GM18870 (cell line): ENCODE results near the gene UFC1.
"Not testable (repeated sequence)": the region's sequence is repeated elsewhere in the genome, so short reads cannot be mapped to it uniquely, and the experiment has no call there.

ENCODE experiments used
- ATAC-seq: cut with Tn5 transposase; IDR thresholded peaks from one replicate; pipeline ENCODE4 v1.9.1; 2021; ENCODE audit warnings: moderate library complexity; ENCODE audit not compliant: unreplicated experiment

Gene UFC1

DNA sequence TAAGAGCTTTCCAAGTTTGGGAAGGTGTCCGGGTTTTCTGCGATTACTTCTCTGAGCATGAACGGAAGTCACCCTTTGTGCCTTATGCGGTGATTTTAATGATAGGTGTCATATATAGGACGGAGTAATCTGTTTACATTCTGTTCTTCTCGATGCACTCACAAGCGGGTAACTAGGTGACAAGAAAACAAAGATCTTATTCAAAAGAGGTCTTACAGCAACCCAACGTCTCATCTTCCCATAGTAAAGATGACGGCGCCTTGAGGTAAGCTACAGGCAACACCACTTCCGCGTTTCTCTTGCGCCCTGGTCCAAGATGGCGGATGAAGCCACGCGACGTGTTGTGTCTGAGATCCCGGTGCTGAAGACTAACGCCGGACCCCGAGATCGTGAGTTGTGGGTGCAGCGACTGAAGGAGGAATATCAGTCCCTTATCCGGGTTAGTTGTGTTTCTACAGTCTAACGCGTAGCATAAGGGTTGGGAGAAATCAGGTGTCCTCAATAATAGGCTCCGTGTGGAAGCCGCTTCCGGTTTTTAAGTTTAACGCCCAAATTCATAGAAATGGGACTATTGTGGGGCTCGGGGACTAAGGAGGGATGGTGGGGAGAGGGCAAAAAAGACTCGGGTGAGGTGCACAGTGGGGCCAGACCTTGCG lies at the start of gene UFC1:
UFC1 (plus strand) TSS at position 297 of the 656 bp plus-strand sequence; CDS start at position 317, 20 bp downstream.
- no peak for ATAC-seq

DNA sequence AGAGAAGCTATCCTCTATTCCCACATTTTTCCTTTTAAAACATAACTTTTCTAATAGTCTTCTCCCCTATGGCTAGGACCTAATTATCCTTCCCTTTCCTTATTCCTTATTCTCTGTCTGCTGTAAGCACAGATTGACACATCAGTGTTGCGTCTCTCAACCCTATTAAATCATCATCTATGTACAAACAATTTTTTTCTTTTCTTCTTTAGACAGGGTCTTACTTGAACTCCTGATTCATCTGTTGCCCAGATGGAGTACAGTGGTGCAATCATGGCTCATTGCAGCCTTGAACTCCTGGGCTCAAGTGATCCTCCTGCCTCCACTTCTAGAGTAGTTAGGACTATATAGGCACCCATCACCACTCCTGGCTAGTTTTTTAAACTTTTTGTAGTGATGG lies 47.3 kb upstream of the UFC1 start:
- no peak for ATAC-seq

DNA sequence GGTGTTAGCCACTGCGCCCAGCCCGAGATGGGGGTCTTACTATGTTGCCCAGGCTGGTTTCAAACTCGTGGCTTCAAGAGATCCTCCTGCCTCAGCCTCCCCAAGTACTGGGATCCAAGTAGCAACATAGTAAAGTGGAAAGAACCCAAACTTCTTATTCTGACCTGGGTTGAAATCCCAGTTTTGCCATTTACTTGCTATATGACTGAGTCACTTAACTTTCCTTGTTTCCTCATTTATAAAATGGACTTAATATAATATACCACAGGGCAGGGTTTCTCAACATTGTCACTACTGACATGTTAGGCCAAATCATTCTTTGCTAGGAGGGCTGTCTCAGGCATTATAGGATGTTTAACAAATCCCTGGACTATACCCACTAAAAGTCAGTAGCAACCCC lies 42.7 kb upstream of the UFC1 start:
- ATAC-seq = no peak

DNA sequence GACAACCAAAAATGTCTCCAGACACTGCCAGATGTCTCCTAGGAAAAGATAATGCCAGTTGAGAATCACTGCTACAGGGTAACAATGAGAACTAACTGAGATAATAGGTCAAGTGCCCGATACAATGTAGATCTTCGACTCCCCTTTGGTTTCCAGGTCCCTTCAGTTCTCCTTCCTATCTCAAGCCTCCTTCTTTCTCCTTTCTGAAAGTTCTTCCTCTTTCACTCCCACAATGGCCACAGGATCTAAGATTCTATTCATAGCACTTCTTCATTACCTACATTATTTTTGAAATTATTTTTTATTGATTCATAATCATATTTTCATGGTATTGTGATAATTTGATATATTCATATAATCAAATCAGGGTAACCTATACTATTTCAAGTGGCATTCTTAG lies 42.3 kb upstream of the UFC1 start:
- ATAC-seq = no peak

DNA sequence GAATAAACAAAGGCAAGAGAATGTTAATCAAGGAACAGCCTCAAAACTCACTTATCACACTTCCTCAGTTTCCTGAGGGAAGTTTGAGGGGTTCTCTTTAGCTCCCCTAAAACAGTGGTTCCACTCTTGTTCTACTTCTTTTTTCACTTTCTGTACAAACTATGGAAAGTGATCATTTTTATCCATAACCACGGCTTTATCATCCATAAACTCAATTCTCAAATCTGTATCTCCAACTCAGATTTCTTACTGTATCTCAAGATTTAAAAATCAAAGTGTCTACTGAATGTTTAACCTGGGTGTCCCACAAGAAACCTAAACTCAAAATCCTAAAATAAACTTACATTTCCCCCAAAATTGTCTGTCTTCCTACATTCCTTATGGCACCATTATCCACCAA lies 39.9 kb upstream of the UFC1 start:
- no peak for ATAC-seq

DNA sequence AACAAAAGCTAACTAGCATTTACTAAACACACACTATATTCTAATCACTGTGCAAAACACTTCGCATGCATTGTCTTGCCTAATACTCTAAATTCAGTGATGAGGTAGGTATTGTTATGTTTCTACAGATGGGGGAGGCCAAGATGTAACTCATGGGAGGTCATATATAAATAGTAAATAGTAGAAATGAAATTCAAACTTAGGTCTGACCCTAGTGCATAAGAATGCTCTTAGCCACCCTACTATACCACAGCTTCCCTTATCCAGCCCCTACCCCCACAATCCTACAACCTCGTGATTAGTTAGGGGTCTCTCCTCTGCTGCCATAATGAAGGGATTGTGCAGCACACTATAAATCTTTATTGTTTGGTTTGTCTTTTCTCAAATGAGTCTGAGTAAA lies 39.2 kb upstream of the UFC1 start:
- ATAC-seq = no peak

DNA sequence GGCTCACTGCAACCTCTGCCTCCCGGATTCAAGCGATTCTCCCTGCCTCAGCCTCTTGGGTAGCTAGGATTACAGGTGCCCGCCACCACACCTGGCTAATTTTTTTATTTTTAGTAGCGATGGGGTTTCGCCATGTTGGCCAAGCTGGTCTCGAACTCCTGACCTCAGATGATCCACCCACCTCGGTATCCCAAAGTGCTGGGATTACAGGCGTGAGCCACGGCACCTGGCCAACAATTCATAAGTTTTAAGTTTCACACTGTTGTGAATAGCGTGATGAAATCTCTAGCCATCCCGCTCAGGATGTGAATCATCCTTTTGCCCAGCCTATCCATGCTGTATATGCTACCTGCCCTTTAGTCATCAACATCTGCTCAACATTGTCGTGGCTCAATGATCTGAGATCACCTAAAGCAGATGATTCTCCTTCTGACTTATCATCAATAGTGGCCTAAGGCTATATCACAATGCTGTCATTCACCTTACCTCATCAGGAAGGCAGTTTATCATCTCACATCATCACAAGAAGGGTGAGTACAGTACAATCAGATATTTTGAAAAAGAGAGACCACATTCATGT lies 38.6 kb upstream of the UFC1 start:
- no peak for ATAC-seq

DNA sequence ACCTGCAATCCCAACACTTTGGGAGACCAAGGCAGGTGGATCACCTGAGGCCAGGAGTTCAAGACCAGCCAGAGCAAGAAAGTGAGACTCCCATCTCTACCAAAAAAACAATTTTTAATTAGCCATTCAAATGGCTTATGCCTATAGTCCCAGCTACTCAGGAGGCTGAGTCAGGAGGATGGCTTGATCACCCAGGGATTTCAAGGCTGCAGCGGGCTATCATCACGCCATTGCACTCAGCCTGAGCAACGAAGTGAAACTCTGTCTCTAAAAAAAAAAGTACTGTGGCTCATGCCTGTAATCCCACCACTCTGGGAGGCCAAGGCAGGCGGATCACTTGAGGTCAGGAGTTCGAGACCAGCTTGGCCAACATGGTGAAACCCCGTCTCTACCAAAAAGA lies 37.8 kb upstream of the UFC1 start:
- ATAC-seq = not testable (repeated sequence)

DNA sequence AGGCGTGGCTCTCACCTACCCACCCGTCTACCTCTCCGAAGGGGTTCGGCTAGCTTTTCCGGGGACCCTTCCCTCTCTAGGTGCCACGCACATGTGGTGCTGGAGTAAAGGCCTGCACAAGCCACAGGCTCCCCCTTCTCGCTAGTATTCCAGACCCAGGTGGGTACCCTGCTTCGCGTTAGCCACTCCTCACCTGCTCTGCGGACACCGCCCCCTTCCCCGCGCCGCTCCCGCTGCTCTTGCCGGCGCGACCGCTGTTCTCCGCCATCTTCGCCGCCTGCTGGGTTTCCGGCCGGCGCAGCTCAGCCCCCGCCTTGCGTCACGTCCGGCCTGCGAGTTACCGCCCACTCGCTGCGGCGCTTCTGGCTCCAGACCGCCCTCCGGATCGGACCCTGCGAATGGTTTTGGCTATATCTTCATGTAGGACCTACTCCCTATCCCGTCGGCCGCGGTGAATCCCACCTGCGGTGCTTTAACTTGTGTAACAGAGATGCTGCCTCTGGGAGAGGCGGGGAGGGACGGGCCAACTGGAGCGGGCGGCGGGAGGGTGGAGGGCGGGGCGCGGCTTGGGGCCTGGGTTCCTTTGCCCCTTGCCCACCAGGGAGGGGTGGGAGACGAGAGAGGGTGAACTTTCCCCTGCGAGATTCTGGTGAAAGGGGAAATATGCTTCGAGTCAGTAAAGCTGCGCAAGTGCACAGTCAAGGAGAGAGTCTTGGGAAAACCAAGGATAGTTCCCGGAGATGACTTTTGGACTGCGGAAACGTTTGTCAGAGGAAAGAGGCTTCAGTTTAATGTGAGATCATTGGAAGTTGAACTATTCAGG lies 35.8 kb upstream of the UFC1 start, which contains the start of the genes NIT1 and PFDN2:
NIT1 (plus strand) TSS at position 347 of the 823 bp plus-strand sequence; CDS start at position 419, 72 bp downstream.
PFDN2 (minus strand) TSS at position 279 of the 823 bp plus-strand sequence; CDS start at position 268, 11 bp downstream.
- ATAC-seq = peak; percentile 53

DNA sequence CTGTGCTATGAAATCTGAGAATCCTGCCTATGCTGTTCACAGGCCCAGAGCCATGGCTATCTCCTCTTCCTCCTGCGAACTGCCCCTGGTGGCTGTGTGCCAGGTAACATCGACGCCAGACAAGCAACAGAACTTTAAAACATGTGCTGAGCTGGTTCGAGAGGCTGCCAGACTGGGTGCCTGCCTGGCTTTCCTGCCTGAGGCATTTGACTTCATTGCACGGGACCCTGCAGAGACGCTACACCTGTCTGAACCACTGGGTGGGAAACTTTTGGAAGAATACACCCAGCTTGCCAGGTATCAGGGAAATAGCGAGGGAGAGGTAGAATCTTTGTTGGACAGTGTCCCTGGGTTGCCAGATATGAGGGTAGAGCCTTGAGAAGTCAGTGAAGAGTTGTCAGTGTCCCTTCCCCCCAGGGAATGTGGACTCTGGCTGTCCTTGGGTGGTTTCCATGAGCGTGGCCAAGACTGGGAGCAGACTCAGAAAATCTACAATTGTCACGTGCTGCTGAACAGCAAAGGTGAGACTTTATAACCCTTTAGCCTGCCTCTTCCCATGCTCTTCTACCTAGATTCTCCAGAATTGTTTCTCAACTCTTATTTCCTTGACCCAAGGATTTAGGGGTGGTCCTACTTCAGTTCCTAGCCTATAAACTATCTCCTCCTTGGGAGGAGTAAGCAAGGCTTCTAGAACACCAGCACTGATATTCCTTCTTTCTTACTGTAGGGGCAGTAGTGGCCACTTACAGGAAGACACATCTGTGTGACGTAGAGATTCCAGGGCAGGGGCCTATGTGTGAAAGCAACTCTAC lies 34.5 kb upstream of the UFC1 start:
- no peak for ATAC-seq

DNA sequence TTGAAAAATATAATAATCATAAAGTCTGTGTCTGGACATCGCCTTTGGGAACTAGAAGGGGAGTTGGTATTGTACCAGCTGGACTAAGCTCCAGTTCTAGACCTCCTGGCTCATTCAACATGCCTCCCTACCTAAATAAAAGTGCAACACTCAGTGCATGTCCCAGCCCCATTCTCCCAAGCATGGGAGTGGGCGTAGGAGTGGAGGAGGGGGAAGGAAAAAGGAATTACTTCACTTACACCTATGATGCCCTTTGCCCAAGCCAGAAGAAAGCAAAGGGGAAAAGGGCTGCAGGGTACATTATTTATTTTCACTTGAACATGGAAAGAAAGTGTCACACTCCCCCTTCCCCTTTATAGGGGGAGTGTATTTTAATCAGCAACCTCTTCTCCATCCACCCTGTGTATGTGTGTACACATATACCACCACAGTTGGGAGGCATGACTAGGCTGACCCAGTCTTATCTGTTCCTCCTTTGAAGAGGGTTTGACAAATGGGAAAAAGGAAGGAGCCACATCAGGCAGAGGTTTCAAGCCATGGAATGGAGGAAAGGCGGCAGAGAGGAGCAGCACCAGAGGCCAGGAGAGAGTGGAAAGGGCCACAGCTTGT lies 32.6 kb upstream of the UFC1 start:
- no peak for ATAC-seq

DNA sequence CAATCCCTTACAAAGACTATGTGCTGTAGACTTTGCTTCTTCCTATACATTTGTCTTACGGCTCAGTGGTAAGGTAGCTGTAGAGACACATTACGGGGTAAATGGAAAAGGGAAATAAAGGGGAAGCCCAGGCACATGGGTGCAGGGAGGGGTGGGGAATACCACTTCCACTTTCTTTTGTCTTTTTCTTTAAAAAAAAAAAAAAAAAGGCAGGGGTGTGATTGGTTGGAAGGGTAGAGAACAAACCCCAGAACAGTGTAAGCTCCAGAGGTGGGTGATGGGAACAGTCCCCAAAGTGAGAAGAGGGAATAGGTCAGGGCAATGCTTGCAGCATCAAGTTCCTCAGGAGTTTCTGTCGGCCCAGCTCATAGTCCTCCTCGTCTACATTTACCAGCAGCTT lies 31.9 kb upstream of the UFC1 start:
- ATAC-seq = no peak

DNA sequence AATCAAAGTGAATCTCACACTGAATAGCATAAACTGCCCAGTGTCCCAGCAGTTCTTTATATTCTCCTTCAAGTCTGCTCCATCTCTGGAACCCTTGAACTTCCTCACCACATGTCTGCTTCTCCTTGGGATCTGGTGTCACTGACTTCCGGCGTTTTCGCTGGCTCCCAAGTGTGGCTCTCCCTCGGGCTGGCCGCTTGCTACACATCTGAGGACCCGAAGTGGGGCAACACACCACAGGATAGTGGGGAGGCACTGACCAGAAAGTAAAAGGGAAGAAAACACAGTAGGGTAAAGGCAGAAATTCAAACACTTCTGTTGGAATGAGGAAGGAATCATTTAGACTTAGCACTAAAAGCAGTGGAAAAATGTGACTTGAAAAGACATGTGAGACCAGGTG lies 30.8 kb upstream of the UFC1 start:
- no peak for ATAC-seq

DNA sequence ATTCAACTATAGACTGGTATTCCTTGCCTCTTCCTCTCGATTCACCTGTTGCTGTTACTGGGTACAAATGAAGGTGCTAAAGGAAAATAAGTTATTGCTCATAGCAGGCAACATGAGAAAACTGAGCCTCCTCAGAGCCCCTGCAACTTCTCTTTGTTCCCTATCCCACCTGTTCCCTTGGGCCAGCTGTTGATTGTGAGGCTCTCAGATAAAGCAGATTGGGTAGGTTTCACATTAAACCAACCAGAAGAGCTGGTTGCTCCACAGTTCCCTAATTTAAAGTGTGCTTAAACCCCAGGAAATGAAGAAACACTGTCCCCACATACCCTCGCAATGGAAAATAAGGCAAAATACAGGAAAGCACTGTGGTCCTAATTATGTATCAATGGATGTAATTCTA lies 26.1 kb upstream of the UFC1 start:
- ATAC-seq = no peak

DNA sequence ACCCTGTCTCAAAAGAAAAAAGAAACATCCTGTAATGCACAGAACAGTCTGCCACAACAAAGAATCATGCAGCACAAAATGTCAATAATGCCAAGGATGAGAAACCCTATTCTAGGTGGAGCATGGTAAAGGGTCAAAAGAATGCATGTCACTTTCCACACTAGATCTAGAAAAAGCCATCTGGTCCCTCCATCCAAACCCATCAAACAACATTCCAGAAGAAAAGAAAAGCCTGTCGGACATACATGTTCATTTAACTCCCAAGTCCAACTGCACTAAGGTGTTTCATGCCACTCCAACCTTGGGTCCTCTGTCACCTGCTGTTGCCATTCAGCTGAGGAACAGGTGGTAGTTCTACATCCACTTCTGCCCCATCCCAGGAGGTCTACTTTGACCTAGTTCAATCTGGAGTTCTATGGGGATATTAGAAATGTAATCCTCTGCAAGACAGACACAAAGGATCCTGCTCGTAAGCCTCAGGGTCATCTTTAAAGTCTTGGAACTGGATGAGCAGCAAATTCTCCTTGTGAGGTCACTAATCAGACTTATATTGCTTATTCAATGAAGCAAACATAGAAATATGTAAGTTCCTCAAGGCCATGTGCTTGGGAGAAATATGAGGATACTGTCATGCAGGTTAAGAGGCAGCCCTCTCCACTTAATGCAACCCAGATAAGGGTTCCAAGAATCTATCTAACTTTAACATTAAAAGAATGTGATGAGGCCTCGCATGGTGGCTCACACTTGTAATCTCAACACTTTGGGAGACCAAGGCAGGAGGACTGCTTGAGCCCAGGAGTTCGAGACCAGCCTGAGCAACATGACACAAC lies 25.0 kb upstream of the UFC1 start:
- no peak for ATAC-seq

DNA sequence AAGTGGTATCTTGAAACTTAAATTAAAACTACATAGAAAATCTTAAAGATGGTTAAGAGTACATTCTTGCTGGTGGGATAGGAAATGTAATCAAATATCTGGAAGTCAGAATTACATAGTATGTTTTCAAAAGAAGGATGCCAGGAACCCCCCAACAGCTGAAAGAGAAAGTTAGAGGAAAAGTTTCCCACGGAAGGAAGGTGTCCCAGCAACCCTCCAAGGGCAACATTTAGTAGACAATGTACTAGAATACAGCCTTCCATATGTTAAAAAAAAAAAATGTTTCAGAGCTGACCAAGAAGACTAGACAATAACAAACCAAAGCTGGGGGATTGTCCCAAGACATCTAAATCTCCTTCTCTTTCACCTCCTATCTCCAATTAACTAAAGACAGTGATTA lies 23.5 kb upstream of the UFC1 start:
- no peak for ATAC-seq

DNA sequence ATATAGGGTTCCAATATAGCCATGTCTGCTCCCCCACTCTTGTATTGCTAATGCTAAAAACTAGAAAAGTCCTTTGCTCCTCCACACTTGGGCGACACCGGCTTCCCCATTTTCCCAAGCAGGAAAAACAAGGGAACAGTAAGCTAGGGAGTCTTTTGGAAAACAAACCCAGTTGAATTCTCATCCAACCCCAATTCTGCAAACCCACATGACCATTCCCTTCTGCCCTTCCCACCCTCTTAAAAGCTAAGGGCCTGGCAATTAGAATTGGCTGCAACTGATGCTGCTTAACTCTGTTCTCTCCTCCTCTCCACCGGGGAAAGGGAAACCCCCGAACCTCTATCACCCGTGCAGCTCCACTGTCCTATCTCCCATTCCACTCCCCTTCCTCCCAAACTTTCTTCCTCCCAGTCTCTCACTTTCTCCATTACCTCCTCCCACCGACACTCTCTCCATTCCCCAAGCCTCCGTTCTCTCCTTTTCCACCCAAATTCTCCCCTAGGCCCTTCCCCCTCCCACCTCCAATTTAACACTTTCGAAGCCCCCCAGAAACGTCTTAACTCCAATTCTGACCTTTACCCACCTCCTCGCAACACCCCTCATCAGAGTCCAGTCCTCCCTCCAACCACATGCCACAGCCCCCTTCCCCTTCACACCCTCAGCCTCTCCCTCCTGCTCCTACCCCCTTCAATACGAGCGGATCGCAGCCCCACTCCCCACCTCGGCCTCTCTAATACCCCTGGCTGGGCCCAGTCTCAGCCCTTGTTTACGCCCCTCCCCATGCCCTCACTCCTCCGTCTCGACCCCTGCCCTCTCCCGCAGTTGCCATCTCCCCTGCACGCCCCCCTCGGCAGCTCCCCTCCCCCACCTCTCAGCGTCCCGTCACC lies 22.0 kb upstream of the UFC1 start:
- ATAC-seq = no peak

DNA sequence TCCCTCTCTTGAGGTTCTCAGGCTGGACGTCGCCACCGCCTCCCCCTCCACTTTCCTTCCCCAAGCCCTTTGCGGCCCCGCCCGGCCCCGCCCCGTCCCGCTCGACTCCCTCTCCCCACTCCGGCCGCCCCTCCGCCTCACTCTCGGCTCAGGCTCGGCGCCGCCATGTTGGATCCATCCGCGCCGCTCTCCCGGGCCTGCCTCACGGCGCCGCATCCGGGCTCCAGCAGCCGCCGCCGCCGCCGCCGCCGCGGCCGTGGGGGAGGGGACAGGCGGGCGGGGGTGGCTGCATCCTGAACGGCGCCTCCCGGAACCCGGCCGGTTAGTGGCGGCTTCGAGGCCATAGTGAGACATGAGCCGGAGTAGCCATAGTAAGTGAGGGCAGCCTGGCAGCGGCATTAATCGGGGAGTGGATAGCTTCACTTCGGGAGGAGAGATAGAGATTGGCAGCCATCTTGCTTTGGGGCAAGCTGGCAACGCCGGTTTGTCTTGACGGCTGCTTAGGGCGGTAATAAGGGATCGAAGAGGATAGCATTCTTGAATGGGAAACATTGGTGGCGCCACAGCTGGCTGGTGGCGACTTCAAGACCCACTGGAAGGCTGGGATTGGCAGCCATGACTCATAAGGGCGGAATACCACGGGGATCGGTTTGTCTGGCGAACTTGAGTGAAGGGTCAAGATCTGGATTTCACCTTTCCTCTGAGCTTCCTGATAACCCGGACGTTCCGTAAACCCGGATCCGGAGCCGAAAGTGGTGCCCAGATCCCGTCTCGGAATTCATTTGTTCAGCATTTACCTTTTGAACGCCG lies 21.2 kb upstream of the UFC1 start, which contains the start of gene DEDD:
DEDD (minus strand) TSS at position 258 of the 810 bp plus-strand sequence. CDS start 8,205 bp downstream, outside the sequence.
- peak; percentile 93 for ATAC-seq
